C4-2B (cell line): ENCODE measurements around the gene CABP2.

Experiments used
- CTCF ChIP-seq: fragments of 450-650 bp; conservative IDR thresholded peaks from 2 replicates; pipeline ENCODE4 v1.5.1; 2017; ENCODE audit warnings: mild to moderate bottlenecking
- ZFX ChIP-seq: fragments of 450-650 bp; IDR thresholded peaks from 2 replicates; pipeline ENCODE4 v1.6.1; 2017

DNA sequence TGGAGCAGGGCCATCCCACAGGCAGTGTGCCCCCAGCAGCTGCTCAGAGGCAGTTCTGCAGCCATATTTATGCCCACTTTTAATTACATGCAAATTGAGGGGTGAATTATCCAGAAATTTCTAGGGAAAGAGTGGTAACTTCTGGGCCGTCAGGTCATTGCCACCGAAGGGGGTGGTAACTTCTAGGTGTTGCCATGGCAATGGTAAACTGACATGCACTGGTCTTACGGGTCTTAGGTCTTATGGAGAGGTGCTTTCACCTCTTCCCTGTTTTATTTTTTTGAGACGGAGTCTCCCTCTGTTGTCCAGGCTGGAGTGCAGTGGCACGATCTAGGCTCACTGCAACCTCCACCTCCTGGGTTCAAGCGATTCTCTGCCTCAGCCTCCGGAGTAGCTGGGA lies 50.4 kb downstream of the CABP2 start:
- TF ChIP-seq CTCF = no peak
- no peak for TF ChIP-seq ZFX
